ENCODE results near the gene PURA. TPM values are rescaled to one million over a fixed set of nuclear protein-coding genes. Genes with fewer than 3 reads are reported as not detected.
A peak's percentile ranks its signal among the peaks of the same experiment; 100 is the strongest.

PURA gene
- total RNA-seq (2016; rRNA removed; fragmentation: Illumina TruSeq; extraction: Trizol) = 5.0 and 6.8 TPM in 2 replicates
- total RNA-seq (2016; cell fraction: cytosol; rRNA removed; fragmentation: Illumina TruSeq; extraction: Trizol; ENCODE audit: low read depth) = 0.30 and 0.97 TPM in 2 replicates
- 4.7 and 5.6 TPM in 2 replicates for total RNA-seq (2016; cell fraction: insoluble cytoplasmic fraction; rRNA removed; fragmentation: Illumina TruSeq; extraction: Trizol)
- 2.4 and 2.5 TPM in 2 replicates for total RNA-seq (2016; cell fraction: membrane; rRNA removed; fragmentation: Illumina TruSeq; extraction: Trizol)
- total RNA-seq (2016; cell fraction: nucleus; rRNA removed; fragmentation: Illumina TruSeq; extraction: Trizol) = 12.4 and 12.9 TPM in 2 replicates
- 1.9 and 2.0 TPM in 2 replicates for polyA plus RNA-seq (2011; rRNA removed)
- polyA plus RNA-seq (2011; cell fraction: cytosol; rRNA removed) = 1.0 and 1.4 TPM in 2 replicates
- polyA plus RNA-seq (2011; cell fraction: nucleus; rRNA removed) = 2.3 and 2.9 TPM in 2 replicates
- polyA plus RNA-seq (2012) = 4.9 and 5.4 TPM in 2 replicates
- 0.85 and 1.1 TPM in 2 replicates for polyA plus RNA-seq (2016; cell fraction: cytosol; fragmentation: Illumina TruSeq; extraction: Trizol; ENCODE audit: low read depth)
- 5.5 and 6.1 TPM in 2 replicates for polyA plus RNA-seq (2016; cell fraction: insoluble cytoplasmic fraction; fragmentation: Illumina TruSeq; extraction: Trizol; ENCODE audit: low read depth)
- polyA plus RNA-seq (2016; cell fraction: membrane; fragmentation: Illumina TruSeq; extraction: Trizol; ENCODE audit: low read depth) = 1.4 and 1.9 TPM in 2 replicates
- 6.2 and 7.4 TPM in 2 replicates for polyA plus RNA-seq (2016; cell fraction: nucleus; fragmentation: Illumina TruSeq; extraction: Trizol; ENCODE audit: insufficient read depth, low read depth)
- 2.9 and 3.8 TPM in 2 replicates for polyA minus RNA-seq (2011; rRNA and poly(A)+ RNA removed; ENCODE audit: low replicate concordance)
- 5.7 and 6.0 TPM in 2 replicates for polyA minus RNA-seq (2011; cell fraction: cytosol; rRNA and poly(A)+ RNA removed)
- polyA minus RNA-seq (2011; cell fraction: nucleus; rRNA and poly(A)+ RNA removed) = 26.4 and 31.0 TPM in 2 replicates
- percentile 92 among the genes with signal in this experiment for Bru-seq, nascent RNA
- percentile 96 among the genes with signal in this experiment for BruChase-seq, experiment 1, labeled RNA remaining after a 6-hour chase
- percentile 97 among the genes with signal in this experiment for BruChase-seq, experiment 2, labeled RNA remaining after a 2-hour chase
- long read RNA-seq, experiment 1, full-length matches to known transcripts = 4 of 4 reads
- long read RNA-seq, experiment 1, partial matches to known transcripts = 0 of 4 reads
- long read RNA-seq, experiment 1, other reads (novel, unspliced or antisense) = 0 of 4 reads
- long read RNA-seq, experiment 2, full-length matches to known transcripts = 27 of 29 reads
- long read RNA-seq, experiment 2, partial matches to known transcripts = 0 of 29 reads
- long read RNA-seq, experiment 2, other reads (novel, unspliced or antisense) = 2 of 29 reads

- H2AFZ ChIP-seq (ENCODE audit: low read length) = no peak within 1 kb of the TSS
- peak within 1 kb of the TSS; percentile 86 to 92 (median 89) for H3K4me3 ChIP-seq (replicated peaks in 1 of 3; ENCODE audit: insufficient read depth in 1 of 3, low read depth in 2 of 3, low read length in 3 of 3)
- H3K27me3 ChIP-seq (ENCODE audit: control insufficient read depth in 1 of 2, insufficient read depth in 2 of 2, low read length in 2 of 2) = no peaks in the 10 kb centered on the region; a peak in 1 of 5 replicates
- peaks cover 28% of the 10 kb centered on the region for H4K20me1 ChIP-seq (ENCODE audit: insufficient read depth, low read length)
- ATAC-seq = peak; percentile 89
- intact Hi-C loops (cut with micrococcal nuclease; ENCODE audit: unreplicated experiment) = loop anchor here (5.0 kb wide), 1 partner anchor 36 kb away; no protein-coding TSS in a partner anchor
- H3K4me1 ChIP-seq (ENCODE audit: insufficient read depth, low read length) = peaks cover 73% of the 10 kb centered on the region
- 0% methylated on average over 7 of the region's 60 CpGs for WGBS (ENCODE audit: low lambda C conversion rate)
- DNase-seq (ENCODE audit: low spot score) = peak; percentile 92
- H3K4me2 ChIP-seq (ENCODE audit: low read depth, low read length) = peak within 1 kb of the TSS; percentile 98
- H3K79me2 ChIP-seq (ENCODE audit: insufficient read depth, low read length) = peaks cover 86% of the 10 kb centered on the region
- BruUV-seq (replicated peaks) = no TSS peak
- no peaks in the 10 kb centered on the region for H3K36me3 ChIP-seq (replicated peaks in 1 of 2; ENCODE audit: control insufficient read depth in 1 of 2, insufficient read depth in 2 of 2, low read length in 2 of 2)
- no peak for FAIRE-seq
- H3K9ac ChIP-seq (ENCODE audit: insufficient read depth, low read depth, low read length) = peak within 1 kb of the TSS; percentile 86
- in situ Hi-C loops (cut with HindIII; ENCODE audit: extremely low pct_ligation_motif_present, low pct_unique_long_range_greater_than_20kb) = no loop called here
- H3K27ac ChIP-seq (ENCODE audit: extremely low read length, insufficient read depth, low read length) = peak within 1 kb of the TSS; percentile 88
- ChIA-PET POLR2A (interaction anchor here (1.0 to 1.5 kb wide), 2 partner anchors 9 to 67 kb away, joined by 3 read pairs; no protein-coding TSS in a partner anchor), CTCF (ENCODE audit: low intra/inter-chr PET ratio, low total read pairs) (interaction anchor here (1.1 to 1.2 kb wide), 2 partner anchors 30 to 40 kb away, joined by 3 to 4 read pairs; no protein-coding TSS in a partner anchor)
- H3K9me3 ChIP-seq (ENCODE audit: low read length) = no peaks in the 10 kb centered on the region
- TF ChIP-seq ASH2L (IDR thresholded peaks at IDR 0.05; ENCODE audit: insufficient read length, low read depth, low read length) = peak; percentile 40
- TF ChIP-seq E2F2 (CRISPR knock-in tag; IDR thresholded peaks at IDR 0.05; ENCODE audit: borderline replicate concordance) = no peak
- TF ChIP-seq HOXA7 (CRISPR knock-in tag; IDR thresholded peaks at IDR 0.05) = no peak
- TF ChIP-seq MYC (CRISPR knock-in tag; IDR thresholded peaks at IDR 0.05; ENCODE audit: borderline replicate concordance) = no peak
- TF ChIP-seq MEF2D (CRISPR knock-in tag; IDR thresholded peaks at IDR 0.05) = peak; percentile 11; the same call in 1 of the 2 replicates
- TF ChIP-seq KMT2A (CRISPR knock-in tag; IDR thresholded peaks at IDR 0.05) = peak; percentile 88; the same call in 1 of the 2 replicates
- no peak for TF ChIP-seq KLF13 (CRISPR knock-in tag; IDR thresholded peaks at IDR 0.05)
- TF ChIP-seq ATF5 (CRISPR knock-in tag; IDR thresholded peaks at IDR 0.05; ENCODE audit: low read depth) = no peak
- no peak for TF ChIP-seq SOX13 (IDR thresholded peaks at IDR 0.05)
- peak in 1 of 2 experiments; percentile 33; a peak in 1 of 4 replicates for TF ChIP-seq SOX13 (CRISPR knock-in tag; conservative IDR thresholded peaks at IDR 0.05 in 1 of 2, IDR thresholded peaks at IDR 0.05 in 1 of 2)
- TF ChIP-seq ZNF18 (CRISPR knock-in tag; IDR thresholded peaks at IDR 0.05; ENCODE audit: insufficient replicate concordance) = no peak
- TF ChIP-seq KLF16 (CRISPR knock-in tag; IDR thresholded peaks at IDR 0.05) = peak in 1 of 2 experiments; percentile 66; a peak in 2 of 4 replicates
- no peak for TF ChIP-seq SNAI1 (CRISPR knock-in tag; IDR thresholded peaks at IDR 0.05; ENCODE audit: borderline replicate concordance)
- peak; percentile 38; the same call in 1 of the 2 replicates for TF ChIP-seq REPIN1 (CRISPR knock-in tag; IDR thresholded peaks at IDR 0.05; ENCODE audit: borderline replicate concordance, low read depth)
Measured at GRCh38 chr5:140113699-140114263, at the start of gene PURA. Gene PURA (plus strand): TSS chr5:140114109. CDS start chr5:140114182, 73 bp downstream.
